HG02943 (cell line): ENCODE measurements around the gene PPIL4.
"Not testable (repeated sequence)": the region's sequence is repeated elsewhere in the genome, so short reads cannot be mapped to it uniquely, and the experiment has no call there.

Experiments
- ATAC-seq: cut with Tn5 transposase; IDR thresholded peaks from one replicate; pipeline ENCODE4 v1.9.1; 2021; ENCODE audit warnings: mild to moderate bottlenecking, low read depth, moderate library complexity; ENCODE audit not compliant: unreplicated experiment

Gene PPIL4

GRCh38 chr6:149541139-149541538, 4.7 kb downstream of the PPIL4 start:
- ATAC-seq = no peak

GRCh38 chr6:149534742-149535141, 11.1 kb downstream of the PPIL4 start:
- no peak for ATAC-seq

DNA sequence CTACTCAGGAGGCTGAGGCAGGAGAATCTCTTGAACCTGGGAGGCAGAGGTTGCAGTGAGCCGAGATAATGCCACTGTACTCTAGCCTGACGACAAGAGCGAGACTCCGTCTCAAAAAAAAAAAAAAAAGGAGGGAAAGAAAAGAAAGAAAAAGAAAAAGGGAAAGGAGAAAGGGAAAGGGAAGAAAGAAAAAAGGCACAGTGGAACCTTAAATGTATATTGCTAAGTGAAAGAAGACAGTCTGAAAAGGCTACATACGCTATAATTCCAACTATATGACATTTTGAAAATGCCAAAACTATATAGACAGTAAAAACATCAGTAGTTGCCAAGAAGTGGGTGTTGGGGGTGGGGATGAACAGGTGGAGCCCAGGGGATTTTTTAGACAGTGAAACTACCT, 16.2 kb downstream of the PPIL4 start:
- no peak for ATAC-seq

GRCh38 chr6:149515494-149515893, 30.3 kb downstream of the PPIL4 start:
- ATAC-seq = no peak

DNA sequence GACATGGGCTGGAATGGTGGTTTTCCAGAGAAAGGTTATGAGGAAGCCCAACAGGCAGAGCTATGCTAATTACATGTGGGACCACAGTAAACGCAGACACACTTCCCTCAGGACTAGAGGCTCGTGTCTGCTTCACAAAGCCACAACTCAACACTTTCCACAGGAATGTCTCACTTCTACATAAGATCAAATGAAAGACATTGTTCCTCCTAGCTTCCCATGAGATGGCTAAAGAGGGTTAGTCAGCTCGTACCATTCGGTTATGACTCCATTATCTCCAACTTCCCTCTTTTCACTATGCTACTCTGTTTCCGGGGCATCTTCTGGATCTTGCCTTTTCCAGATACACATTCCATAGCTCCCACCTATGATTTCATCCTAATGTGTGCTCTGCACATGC, 31.9 kb downstream of the PPIL4 start:
- no peak for ATAC-seq

- no peak for ATAC-seq
Measured at GRCh38 chr6:149510793-149511512, 34.9 kb downstream of the PPIL4 start.

DNA sequence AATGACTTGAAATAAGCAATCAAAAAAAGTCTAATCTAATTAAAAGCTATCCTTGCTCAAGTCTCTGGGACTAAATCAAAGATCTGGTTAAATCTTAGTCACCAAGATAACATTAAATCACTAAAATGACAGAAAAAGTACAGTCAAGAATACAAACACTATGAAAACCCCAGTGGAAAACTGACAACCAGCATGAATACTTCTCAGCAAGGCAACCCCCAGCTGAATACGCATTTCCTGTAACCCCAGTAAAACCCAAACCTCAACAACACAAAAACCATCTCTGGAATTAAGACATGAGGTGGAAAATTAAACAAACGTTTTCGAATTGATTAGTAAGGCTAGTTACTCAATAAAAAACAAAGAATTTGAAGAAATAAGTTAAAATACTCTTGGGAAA, 37.4 kb downstream of the PPIL4 start:
- no peak for ATAC-seq

DNA sequence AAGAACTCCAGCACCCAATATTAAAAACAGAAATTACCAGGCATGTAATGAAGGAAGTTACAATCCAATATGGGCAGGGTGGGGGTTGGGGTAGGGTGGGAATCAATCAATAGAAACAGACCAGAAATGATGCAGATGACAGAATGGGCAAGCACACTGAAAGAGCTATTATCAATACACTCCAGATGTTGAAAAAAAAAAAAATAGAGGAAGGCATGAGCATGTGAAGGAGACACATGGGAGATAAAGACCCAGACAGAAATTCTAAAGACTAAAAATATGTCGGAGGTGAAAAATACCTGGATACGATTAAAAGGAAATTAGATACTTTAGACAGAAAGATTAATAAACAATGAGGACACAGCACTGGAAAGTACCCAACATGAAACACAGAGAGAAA, 42.0 kb downstream of the PPIL4 start:
- ATAC-seq = no peak

- ATAC-seq = no peak
Measured at GRCh38 chr6:149503276-149503675, 42.6 kb downstream of the PPIL4 start.

DNA sequence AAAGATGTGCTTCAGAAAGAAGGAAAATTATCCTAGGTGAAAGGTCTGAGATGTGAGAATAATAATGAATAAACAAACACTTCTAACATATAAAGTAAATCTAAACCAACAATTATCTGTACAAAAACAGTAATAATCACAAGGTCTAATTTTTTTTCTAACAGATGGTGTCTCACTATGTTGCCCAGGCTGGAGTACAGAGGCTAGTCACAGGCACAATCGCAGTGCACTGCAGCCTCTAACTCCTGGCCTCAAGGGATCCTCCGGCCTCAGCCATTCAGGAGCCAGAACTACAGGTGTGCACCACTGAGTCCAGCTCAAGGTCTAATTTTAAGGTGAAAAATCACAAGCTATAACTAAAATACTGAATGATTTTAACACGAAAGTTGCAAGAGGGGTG, 44.1 kb downstream of the PPIL4 start:
- no peak for ATAC-seq

- no peak for ATAC-seq
Measured at GRCh38 chr6:149501201-149501600, 44.6 kb downstream of the PPIL4 start.

DNA sequence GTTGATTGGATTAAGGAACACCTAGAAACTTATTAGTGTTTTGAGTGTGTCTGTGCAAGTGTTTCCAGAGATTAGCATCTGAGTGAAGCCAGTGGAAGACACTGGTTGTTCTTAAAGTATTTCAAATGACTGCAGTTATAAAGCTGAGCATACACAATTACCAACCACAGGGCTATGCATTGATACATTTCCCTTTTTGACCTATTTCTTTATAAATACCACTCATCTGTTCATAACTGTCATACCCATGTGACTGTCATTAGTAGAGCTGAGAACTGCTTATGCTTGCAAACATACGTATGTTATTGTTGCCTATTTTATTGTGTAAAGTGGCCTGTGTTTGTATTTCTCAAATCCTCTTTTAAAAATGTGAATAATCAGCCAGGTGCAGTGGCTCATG, 45.7 kb downstream of the PPIL4 start:
- ATAC-seq = no peak

- ATAC-seq = no peak
Measured at GRCh38 chr6:149499066-149499465, 46.8 kb downstream of the PPIL4 start.

DNA sequence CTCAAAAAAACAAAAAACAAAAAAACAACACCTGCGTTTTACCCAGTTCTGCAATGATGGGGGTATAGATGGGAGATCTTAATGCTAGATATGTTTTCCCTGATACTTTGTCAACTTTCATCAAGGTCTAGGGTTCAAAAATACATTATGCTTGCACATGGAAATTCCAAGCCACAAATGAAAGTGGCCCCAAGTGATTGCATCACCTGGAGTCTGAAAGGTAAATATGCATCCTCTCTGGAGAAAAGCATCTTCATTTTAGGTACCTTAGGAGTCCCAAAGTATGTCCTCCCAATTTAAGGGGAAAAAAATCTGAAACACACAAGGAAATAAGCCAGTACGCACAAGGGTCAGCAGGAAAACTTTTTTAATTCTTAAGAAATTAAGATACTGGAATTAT, 48.5 kb downstream of the PPIL4 start:
- no peak for ATAC-seq

DNA sequence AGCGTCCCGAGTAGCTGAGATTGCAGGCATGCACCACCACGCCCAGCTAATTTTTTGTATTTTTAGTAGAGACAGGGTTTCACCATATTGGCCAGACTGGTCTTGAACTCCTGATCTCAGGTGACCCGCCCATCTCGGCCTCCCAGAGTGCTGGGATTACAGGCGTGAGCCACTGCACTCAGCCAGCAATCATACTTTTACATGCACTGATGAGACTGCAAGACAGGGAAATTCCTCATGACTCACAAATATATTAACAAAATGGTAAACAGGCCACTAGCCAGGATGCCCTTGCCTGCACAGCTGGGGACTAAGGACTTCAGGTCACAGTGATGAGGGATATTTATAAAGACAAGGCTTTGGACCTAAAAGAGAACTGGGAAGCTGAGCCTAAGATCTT, 49.2 kb downstream of the PPIL4 start:
- not testable (repeated sequence) for ATAC-seq

DNA sequence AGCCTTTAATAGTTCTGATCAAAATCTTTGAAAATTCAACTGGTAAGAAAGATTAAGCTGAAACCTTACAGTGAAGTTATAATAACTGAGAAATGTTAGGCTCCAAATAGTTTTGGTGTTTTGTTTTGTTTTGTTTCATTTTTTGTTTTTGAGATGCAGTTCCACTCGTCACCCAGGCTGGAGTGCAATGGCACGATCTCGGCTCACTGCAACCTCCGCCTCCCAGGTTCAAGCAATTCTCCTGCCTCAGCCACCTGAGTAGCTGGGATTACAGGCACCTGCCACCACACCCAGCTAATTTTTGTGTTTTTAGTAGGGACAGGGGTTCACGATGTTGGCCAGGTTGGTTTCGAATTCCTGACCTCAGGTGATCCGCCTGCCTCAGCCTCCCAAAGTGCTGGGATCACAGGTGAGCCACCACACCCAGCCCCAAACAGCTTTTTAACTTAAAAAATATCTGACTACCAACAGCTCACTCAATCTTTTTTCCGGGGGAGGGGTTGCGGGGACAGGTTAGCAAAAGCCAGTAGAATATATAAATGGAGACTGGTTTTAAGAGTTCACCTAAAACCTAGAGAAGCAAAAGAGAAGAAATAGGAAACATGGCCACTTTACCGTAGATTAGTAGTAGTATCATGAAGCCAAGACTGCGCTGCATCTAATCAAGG, 50.4 kb downstream of the PPIL4 start:
- ATAC-seq = not testable (repeated sequence)

- peak; percentile 64 for ATAC-seq
Measured at GRCh38 chr6:149494810-149495209, 51.0 kb downstream of the PPIL4 start.

GRCh38 chr6:149493761-149494320, 52.0 kb downstream of the PPIL4 start:
- ATAC-seq = no peak

GRCh38 chr6:149492798-149493343, 53.0 kb downstream of the PPIL4 start:
- no peak for ATAC-seq

DNA sequence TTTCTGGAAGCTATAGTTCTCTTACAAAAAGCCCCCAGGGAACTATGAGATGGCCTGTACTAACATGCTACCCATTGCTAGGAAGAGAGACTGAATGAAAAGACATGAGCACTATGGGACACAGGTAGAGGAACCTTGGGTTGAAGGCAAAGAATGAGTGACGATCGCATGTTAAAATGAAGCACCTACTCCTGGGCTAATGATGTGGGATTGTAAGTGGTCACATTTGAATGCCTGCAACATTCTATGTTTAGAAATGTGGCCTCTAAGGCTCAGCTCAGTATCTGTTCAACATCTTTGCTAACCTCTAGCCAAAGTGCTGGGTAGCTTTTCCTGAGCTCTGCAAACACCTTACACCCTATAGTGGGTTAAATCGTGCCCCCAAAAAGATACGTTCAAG, 55.9 kb downstream of the PPIL4 start:
- ATAC-seq = no peak

- ATAC-seq = no peak
Measured at GRCh38 chr6:149488815-149489214, 57.0 kb downstream of the PPIL4 start.

GRCh38 chr6:149487316-149487715, 58.5 kb downstream of the PPIL4 start:
- no peak for ATAC-seq
